ENCODE measurements around the gene KRT86.

- no peak for TF ChIP-seq EZH2 (IDR thresholded peaks at IDR 0.05; ENCODE audit: borderline replicate concordance, insufficient read depth, low read depth, low read length, poor library complexity, severe bottlenecking)
- TF ChIP-seq, protein P1, sequence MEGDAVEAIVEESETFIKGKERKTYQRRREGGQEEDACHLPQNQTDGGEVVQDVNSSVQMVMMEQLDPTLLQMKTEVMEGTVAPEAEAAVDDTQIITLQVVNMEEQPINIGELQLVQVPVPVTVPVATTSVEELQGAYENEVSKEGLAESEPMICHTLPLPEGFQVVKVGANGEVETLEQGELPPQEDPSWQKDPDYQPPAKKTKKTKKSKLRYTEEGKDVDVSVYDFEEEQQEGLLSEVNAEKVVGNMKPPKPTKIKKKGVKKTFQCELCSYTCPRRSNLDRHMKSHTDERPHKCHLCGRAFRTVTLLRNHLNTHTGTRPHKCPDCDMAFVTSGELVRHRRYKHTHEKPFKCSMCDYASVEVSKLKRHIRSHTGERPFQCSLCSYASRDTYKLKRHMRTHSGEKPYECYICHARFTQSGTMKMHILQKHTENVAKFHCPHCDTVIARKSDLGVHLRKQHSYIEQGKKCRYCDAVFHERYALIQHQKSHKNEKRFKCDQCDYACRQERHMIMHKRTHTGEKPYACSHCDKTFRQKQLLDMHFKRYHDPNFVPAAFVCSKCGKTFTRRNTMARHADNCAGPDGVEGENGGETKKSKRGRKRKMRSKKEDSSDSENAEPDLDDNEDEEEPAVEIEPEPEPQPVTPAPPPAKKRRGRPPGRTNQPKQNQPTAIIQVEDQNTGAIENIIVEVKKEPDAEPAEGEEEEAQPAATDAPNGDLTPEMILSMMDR (IDR thresholded peaks at IDR 0.05): no peak
These were observed 66.7 kb downstream of the KRT86 start for GRCh38 chr12:52341066-52341580.
